ENCODE measurements around the gene PAX5.
"Not testable (repeated sequence)": the region's sequence is repeated elsewhere in the genome, so short reads cannot be mapped to it uniquely, and the experiment has no call there.

Gene PAX5

GRCh38 chr9:36878986-36879982, 154.8 kb downstream of the PAX5 start:
- no peak for DNase-seq (ENCODE audit: low read depth)

DNA sequence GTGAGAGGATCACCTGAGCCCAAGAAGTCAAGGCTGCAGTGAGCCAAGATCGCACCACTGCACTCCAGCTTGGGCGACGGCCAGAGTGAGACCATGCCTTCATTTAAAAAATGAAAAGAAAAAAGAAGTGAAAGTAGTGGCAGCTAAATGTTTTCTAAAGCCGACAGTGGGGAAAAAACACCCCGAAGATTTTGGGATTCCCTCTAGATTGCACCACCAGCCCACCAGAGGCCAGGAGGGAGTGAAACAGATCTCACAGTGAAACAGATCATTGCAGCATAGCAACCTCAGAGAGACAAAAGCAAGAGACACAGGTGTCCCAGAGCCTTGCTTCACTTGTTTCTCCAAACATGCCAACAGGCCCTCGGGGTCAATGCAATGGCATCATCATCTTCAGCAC, 156.8 kb downstream of the PAX5 start:
- no peak for DNase-seq (ENCODE audit: low read depth)

- DNase-seq (ENCODE audit: low read depth) = no peak
These were observed 158.0 kb downstream of the PAX5 start for GRCh38 chr9:36876056-36876455.

- DNase-seq (ENCODE audit: low read depth) = peak; percentile 46
These were observed 159.1 kb downstream of the PAX5 start for GRCh38 chr9:36874921-36875320.

- DNase-seq (ENCODE audit: low read depth) = no peak
These were observed 159.8 kb downstream of the PAX5 start for GRCh38 chr9:36874261-36874660.

DNA sequence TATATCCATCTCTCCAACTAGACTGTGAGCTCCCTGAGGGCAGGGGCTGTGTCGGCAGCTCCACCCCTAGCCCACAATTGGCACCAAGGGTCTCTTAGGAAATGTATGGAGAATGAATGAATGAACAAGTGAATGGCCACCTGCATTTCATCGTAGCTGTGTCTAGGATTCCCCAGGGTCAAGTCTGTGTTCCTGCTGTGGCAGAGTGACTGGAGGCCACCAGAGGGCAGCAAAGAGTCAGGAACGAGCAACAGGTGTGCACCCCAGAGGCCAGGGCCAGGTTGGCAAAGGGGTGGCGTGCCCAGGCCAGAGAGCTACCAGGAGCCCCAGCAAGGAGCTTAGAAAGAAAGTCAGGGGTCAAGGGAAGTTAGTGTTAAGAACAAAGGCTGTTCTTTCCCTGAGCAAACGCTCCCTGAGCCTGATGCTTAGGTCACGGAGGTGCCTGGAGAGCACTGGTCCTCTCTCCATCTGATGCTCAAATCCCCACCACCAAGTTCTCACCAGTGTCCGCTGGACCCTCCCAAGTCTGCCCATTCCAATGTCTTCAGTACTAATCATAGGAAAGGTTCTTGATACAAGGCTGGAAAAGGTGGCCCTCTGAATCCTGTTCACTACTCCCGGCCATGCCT, 160.7 kb downstream of the PAX5 start:
- peak; percentile 67 for DNase-seq (ENCODE audit: low read depth)

DNA sequence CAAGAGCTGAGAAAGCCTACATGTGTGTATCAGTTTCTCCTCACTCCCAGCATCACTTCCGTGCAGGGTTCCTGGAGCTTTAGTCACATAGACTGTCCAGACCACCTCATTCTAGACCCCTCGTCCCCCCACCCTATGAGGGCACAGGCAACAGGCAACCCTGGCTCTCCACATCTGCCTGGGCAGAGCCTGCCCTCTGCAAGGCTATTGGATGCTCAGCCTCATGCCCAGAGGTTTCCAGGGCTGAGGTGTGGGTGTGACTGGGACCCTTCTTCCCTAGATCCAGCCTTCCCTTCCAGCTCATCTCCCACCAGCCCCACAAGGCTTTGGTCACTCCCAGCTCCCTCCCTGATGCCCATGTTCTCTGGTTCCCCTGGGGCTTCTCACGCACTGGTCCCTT, 161.4 kb downstream of the PAX5 start:
- DNase-seq (ENCODE audit: low read depth) = no peak

GRCh38 chr9:36871606-36872005, 162.5 kb downstream of the PAX5 start:
- DNase-seq (ENCODE audit: low read depth) = no peak

GRCh38 chr9:36870960-36871359, 163.1 kb downstream of the PAX5 start:
- DNase-seq (ENCODE audit: low read depth) = no peak

DNA sequence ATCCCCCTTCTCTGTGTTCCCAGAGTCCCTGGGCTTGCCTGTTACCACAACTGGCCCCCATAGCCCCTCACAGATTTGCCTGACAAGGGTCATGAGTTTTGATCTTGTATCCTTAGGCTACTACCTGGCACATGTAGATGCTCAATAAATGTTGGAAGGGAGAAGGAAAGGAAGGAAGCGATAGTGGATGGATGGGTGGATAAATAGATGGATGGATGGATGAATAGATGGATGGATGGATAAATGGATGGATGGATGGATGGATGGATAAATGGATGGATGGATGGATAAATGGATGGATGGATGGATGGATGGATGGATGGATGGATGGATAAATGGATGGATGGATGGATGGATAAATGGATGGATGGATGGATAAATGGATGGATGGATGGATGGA, 164.5 kb downstream of the PAX5 start:
- DNase-seq (ENCODE audit: low read depth) = not testable (repeated sequence)

DNA sequence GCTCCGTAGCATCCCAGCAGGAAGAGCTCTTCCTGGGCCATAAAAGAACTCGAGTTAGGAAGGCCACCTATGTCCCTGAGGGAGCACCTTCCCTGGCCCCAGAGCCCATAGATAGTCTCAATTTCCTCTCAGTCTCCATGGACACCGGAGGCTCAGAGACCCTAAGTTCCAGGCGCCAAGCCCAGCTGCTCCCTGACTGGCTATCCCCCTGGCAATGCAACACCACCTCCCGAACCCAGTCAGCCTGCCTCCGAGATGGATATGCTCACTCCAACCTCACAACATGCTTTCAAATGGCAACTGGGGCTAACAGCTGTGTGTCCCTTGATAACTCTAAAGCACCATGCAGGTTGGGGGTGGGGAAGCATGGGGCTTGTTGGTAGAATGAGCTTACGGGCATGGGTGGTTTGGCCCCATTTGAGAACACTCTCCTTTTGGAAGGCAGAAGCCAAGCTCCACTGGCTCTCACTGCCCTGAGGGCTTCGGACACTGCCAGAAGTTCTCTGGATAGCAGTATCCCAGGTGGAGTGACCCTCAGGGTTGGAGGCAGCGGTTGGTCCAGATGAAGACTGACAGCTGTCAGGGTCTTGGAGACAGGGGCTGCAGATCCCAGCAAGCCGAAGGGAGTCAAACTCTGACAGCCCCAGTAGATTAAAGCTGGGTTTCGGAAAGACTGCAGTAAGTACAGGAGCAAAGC, 165.3 kb downstream of the PAX5 start:
- DNase-seq (ENCODE audit: low read depth) = no peak

- DNase-seq (ENCODE audit: low read depth) = no peak
These were observed 166.2 kb downstream of the PAX5 start for GRCh38 chr9:36867672-36868471.

DNA sequence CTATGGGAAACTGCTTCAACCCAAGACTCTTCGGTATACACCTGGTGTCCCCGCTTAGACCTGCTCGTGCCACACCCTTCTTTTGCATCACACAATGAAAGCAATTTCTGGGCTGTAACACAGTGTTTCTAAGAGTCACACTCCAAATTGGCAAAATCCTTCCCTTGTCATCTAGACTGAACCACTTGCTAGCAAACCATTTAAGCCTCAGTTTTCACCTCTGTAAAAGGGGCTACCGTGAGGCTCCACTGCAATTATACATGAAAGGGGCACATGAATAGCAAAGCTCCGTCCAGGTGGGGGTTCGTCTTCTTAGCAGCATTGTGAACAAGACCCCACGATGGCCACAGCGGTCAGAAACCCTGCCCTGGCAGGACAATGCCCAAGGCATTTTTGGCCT, 166.8 kb downstream of the PAX5 start:
- DNase-seq (ENCODE audit: low read depth) = no peak

GRCh38 chr9:36866840-36867239, 167.2 kb downstream of the PAX5 start:
- peak; percentile 16 for DNase-seq (ENCODE audit: low read depth)

DNA sequence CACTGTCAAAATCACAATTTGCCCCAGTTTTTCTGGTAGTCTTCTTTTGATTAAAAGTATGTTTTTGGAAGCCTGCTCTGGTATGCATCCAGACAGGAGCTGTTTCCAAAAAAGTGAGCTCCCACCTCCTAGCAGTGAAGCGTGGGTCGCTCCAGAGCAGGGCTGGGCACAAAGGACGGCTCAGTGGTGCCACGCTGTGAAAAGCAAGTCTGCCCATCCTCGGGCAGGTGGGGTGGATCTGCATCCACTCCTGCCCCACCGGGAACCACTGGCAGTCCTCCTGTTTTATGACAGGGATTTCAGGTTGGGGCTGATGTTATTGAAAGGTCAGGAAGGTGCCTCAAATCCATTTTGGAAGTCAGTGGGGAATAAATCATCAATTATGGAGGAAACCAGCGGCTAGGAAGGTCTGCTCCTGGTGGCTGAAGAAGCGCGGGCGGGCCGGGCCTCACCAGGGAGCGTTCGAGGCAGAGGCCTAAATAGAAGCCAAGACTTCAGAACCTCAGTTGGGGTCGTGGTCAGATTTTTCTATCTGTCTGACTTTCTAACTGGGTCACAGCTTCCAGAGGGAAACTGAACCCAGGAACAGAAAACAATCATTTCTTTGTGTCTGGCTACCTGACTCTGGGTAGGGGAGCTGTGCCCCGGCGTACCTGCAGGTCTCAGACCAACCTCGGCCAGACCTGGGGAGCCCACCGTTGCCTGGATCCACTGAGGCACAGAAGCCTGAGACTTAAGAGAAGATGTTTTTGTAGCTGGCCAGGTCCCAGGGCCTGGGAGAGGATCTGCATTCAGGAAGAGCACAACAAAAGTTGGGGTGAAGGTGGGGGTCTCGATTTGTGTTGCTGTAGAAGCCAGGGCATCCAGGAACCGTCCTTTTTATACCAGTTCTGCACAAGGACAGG, 168.1 kb downstream of the PAX5 start:
- DNase-seq (ENCODE audit: low read depth) = no peak

DNA sequence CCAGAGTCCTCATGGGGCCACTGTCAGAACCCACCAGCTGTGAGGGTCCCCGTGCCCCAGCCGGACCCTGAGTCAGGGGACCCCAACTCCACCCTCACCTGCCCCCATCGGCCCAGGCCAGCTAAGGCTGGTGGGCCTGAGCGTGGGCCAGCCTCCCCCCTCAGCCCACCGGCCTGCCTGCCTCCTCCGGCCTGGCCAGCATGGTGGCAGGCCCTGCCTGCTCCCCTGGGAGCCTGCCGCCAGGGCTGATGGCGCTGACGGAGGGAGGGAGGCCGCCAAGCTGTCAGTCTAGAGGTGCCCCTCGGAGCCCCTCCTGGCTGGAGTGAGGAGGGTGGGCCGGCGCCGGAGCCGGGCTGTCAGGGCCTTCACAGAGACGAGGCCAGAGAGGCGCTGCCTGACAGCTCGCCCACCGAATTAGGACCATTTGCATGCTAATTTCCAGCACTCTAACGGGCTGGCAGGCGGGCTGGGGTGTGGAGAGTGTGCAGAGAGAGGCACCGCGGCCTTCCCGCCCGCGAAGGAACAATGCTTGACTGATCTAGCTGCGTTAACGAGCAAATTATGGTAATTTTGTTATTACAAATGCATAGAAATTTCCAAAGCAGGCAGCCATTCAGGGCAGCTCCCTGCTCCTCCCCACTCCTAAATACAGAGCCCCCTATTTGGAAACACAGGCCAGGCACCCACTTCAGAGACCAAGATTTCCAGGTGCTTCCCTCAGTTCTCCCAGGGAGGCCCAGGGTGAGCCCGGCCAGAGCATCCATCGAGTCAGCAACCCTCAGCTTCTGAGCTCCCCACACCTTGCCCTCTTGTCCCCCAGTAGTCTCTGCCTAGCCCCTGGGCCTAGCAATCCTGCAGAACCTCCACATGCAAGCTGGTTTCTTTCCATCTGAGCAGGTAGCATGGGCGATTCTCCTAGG, 169.3 kb downstream of the PAX5 start:
- no peak for DNase-seq (ENCODE audit: low read depth)

DNA sequence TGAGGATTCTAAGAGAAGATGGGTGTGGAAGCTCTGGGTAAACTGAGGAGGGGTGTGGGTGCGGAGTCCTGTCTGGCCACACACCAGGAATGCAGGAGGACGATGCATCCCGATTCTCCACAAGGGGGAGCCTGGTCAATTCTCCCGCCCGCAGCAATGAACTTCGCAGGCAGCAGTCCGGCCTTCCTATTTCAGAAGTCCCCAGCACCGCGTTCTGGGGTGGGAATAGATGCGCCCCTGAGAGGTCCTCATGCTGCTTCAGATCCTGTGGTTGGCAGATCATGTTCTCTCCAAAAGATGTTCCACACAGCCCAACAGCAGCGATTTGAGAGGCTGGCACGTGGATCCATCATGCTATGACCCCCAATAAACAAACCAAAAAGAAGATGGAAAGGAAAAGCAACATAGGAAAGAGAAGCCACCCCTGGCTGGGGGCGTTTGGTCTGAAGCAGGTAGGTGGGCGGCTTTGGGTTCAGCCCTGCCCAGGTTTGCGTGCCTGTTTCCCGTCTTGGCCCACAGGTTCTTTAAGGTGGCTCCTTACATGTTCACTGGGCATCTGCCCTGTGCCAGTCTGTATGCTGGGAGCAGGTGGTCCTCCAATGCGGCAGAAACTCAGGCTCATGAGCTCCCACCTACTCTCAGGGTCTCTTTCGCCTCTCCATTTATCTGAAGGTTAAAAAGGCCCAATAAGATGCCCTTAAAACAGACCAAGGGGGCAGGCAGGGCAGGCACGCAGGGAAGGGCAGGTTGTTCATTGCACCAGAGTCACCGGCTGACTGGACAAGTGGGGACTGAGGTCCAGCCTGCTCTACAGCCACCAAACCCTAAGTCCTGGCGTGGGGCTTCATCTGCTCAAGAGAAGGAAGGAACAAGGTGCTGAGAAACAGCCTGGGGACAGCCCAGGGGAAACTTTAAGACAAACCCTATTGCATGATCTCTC, 171.6 kb downstream of the PAX5 start:
- peak; percentile 64 for DNase-seq (ENCODE audit: low read depth)

GRCh38 chr9:36861528-36862205, 172.4 kb downstream of the PAX5 start:
- DNase-seq (ENCODE audit: low read depth) = no peak

All from ELR (cell line).